Psoas muscle (tissue), 8 donors: Measurements from ENCODE around the gene PHLPP1. TPM values are rescaled to one million over a fixed set of nuclear protein-coding genes. Genes with fewer than 3 reads are reported as not detected.

Experiments used
- ATAC-seq, 4 donors: fragments of 200-7000 bp; cut with Tn5 transposase; one replicate each; pipeline ENCODE4 v1.9.1; 2020; ENCODE audit warnings: moderate library complexity in 3 of 4, mild to moderate bottlenecking in 2 of 4
- DNase-seq, 2 donors: peaks; one replicate each; pipeline ENCODE4 v3.0.0-alpha.2; 2020
- H3K27ac ChIP-seq: fragments of 200-600 bp; one replicate; pipeline ENCODE4 v1.8.0; 2022
- H3K27me3 ChIP-seq, 3 donors: fragments of 200-600 bp in 1 of 3; one replicate each; pipeline versions ENCODE4 v1.6.1 to v1.8.0; 2013 to 2022; ENCODE audit warnings: low read length in 2 of 3, mild to moderate bottlenecking in 2 of 3, moderate library complexity in 1 of 3; ENCODE audit not compliant: insufficient read depth in 3 of 3
- H3K36me3 ChIP-seq, 2 donors: fragments of 200-600 bp in 1 of 2; one replicate each; pipeline versions ENCODE4 v1.6.1 to v1.8.0; 2013 to 2022; ENCODE audit warnings: low read depth in 1 of 2, mild to moderate bottlenecking in 1 of 2, moderate library complexity in 1 of 2; ENCODE audit not compliant: insufficient read depth in 1 of 2
- H3K4me1 ChIP-seq: fragments of 200-600 bp; one replicate; pipeline ENCODE4 v1.8.0; 2022
- H3K4me3 ChIP-seq: fragments of 200-600 bp; one replicate; pipeline ENCODE4 v1.8.0; 2022; ENCODE audit warnings: mild to moderate bottlenecking
- H3K9me3 ChIP-seq: fragments of 200-600 bp; one replicate; pipeline ENCODE4 v1.8.0; 2022
- CTCF ChIP-seq: fragments of 200-600 bp; IDR thresholded peaks from one replicate; pipeline ENCODE4 v1.8.0; 2022; ENCODE audit warnings: antibody characterized with exemption
- WGBS, 3 donors: extraction: QIAGEN DNeasy Blood & Tissue Kit; methylation state at CpG; one replicate each; pipeline versions ENCODE4 v1.1.6 to v1.1.7; 2013; 5-methylcytosine and 5-hydroxymethylcytosine counted together
- intact Hi-C, 2 donors: fragments of 100-400 bp; cut with DNase I; formaldehyde crosslinking; loops; one replicate each; pipeline versions ENCODE4 v1.11.0 to v1.14.2; 2022
- polyA plus RNA-seq, 3 donors: library from polyadenylated mRNA; stranded (reverse); fragments of 200-250 nt; gene quantifications; one replicate each; pipeline ENCODE4 v1.2.3, GENCODE V29; 2013
- total RNA-seq, 4 donors: library from RNA; stranded (reverse); fragmentation: NEBNext Ultra II Directional in 2 of 4; extraction: Animal tissue kit (Norgen Biotek cat#: 25700) in 2 of 4; gene quantifications; one replicate each; pipeline versions ENCODE4 v1.2.1 to v1.2.4, GENCODE V29; 2021 to 2023
- donor health status: healthy with polysubstance abuse.
- donor health status: DM: no; HTN: no; CAD: no; lungs with moderate emphysema.
- donor health status: Bipolar disorder and iron deficiency.
- donor health status: healthy.
- donor health status: DM: yes; HTN: yes; CAD: no.
- donor health status: DM: no; HTN: no; CAD: no.
- donor health status: DM: no; HTN: no; CAD: no.
- donor health status: DM: yes; HTN: yes; CAD: no.

Gene PHLPP1
- total and polyA plus RNA-seq, 7 donors: 0.79 to 6.4 (median 3.5) TPM

GRCh38 chr18:62812242-62812641 lies 96.9 kb downstream of the PHLPP1 start:
- H3K9me3 ChIP-seq: no peaks in the 10 kb centered on the region
- ATAC-seq: no peak
- no peaks in the 10 kb centered on the region for H3K4me1 ChIP-seq
- H3K27ac ChIP-seq: no peak overlapping the region
- no peak overlapping the region for H3K4me3 ChIP-seq
- no peaks in the 10 kb centered on the region for H3K36me3 ChIP-seq
- DNase-seq: no peak
- 84 to 90% (median 84%) methylated on average over 3 of the region's 3 CpGs for WGBS, 3 donors
- intact Hi-C loops: no loop called here
- TF ChIP-seq CTCF: no peak
- H3K27me3 ChIP-seq: no peaks in the 10 kb centered on the region

DNA sequence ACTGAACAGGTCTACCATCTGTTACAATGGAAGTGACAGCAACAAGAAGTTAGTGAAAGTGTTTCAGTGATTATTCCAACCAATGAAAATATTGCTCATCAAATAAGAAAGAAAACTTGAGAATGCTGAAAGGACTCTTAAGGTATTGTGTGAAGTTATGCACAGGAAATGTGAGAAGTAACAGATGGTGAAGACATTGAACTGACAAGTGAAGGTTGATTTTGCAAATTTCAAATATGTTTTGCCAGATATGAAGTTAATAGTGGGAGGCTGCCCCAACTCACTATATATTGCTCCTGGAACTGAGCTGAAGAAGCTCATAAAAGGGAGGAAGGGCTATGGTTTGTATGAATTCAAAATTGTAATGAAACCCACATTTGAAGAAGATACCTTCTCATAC lies 97.5 kb downstream of the PHLPP1 start:
- H3K36me3 ChIP-seq: no peaks in the 10 kb centered on the region
- intact Hi-C loops: no loop called here

DNA sequence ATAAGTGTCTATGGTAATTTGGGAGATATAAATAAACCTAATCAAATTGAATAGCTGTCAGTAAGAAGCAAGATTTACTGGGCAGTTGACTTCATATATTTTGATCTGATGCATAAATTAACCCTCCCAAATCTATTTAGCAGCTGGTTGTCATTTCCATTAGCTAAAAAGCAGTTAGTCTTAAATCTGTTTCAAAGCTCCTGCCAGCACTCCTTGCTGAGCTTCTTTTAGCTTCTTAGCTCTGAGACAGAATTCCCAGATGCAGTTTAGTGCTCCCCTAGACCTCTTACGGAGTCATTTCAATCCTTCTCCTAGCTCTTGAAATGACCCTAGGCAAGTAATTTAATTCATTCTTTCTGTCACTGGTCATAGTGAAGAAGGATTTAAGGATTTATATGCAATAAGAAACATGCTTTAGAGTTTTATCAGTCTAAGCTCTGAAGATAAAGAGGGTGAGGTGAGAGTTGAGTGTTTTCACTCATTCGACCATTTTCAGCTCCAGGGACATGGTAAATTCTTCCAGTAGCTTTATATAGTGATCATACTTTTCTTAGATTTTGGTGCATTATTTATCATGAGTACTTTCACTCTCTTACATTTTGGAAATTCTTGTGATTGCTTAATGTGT lies 98.9 kb downstream of the PHLPP1 start:
- H3K36me3 ChIP-seq: no peaks in the 10 kb centered on the region
- DNase-seq (no peak), ATAC-seq (no peak)
- H3K9me3 ChIP-seq: no peaks in the 10 kb centered on the region
- H3K27me3 ChIP-seq: no peaks in the 10 kb centered on the region
- TF ChIP-seq CTCF: no peak
- intact Hi-C loops: no loop called here
- H3K4me1 ChIP-seq: no peaks in the 10 kb centered on the region
- H3K4me3 ChIP-seq: no peak overlapping the region
- H3K27ac ChIP-seq: no peak overlapping the region
- WGBS, 3 donors: 60 to 67% (median 61%) methylated on average over 2 of the region's 2 CpGs

More for the DNA sequence above, 97.5 kb downstream of the PHLPP1 start:
- Histone ChIP-seq H3K4me1 (no peaks in the 10 kb centered on the region), H3K4me3 (no peak overlapping the region), H3K27ac (no peak overlapping the region), H3K9me3 (no peaks in the 10 kb centered on the region), H3K27me3 (no peaks in the 10 kb centered on the region)
- no peak for TF ChIP-seq CTCF
- DNase-seq (no peak), ATAC-seq (no peak)

GRCh38 chr18:62825382-62825781 lies 110.0 kb downstream of the PHLPP1 start:
- WGBS, 3 donors: 93 to 100% (median 100%) methylated on average over 1 of the region's 1 CpG
- Histone ChIP-seq H3K4me3 (no peak overlapping the region), H3K4me1 (peaks cover 4% of the 10 kb centered on the region), H3K27ac (no peak overlapping the region), H3K36me3 (peaks cover 0 to 4% of the 10 kb centered on the region in 2 donors), H3K9me3 (no peaks in the 10 kb centered on the region), H3K27me3 (no peaks in the 10 kb centered on the region)
- TF ChIP-seq CTCF: no peak
- intact Hi-C loops: no loop called here
- ATAC-seq: no peak
- DNase-seq: no peak

GRCh38 chr18:62827397-62827796 lies 112.1 kb downstream of the PHLPP1 start:
- Histone ChIP-seq H3K4me3 (no peak overlapping the region), H3K4me1 (peaks cover 10% of the 10 kb centered on the region), H3K27me3 (no peaks in the 10 kb centered on the region), H3K9me3 (no peaks in the 10 kb centered on the region), H3K36me3 (peaks cover 0 to 6% of the 10 kb centered on the region in 2 donors), H3K27ac (no peak overlapping the region)
- DNase-seq (no peak), ATAC-seq (no peak)
- no peak for TF ChIP-seq CTCF
- intact Hi-C loops: no loop called here
